Prostate gland (tissue), 2 donors: ENCODE data around the gene MGAT4C.

Experiments
- POLR2A ChIP-seq: fragments of 450-650 bp; IDR thresholded peaks from one replicate; pipeline ENCODE4 v1.6.1; 2016; ENCODE audit warnings: antibody characterized with exemption, mild to moderate bottlenecking
- POLR2AphosphoS5 ChIP-seq: sonication (generic); formaldehyde crosslinking; IDR thresholded peaks from one replicate; pipeline ENCODE4 v1.6.1; 2017; ENCODE audit warnings: antibody characterized with exemption
- TF ChIP-seq, protein P1 (sequence below), 4 experiments: fragments of 200-600 bp in 2 of 4; fragments of 450-650 bp in 2 of 4; sonication (generic) in 2 of 4; IDR thresholded peaks; 1 replicate in 3 of 4; 2 replicates in 1 of 4; pipeline ENCODE4 v1.5.1; 2016 to 2019; ENCODE audit warnings: antibody characterized with exemption in 4 of 4, mild to moderate bottlenecking in 2 of 4, moderate library complexity in 2 of 4

- TF ChIP-seq, protein P1, sequence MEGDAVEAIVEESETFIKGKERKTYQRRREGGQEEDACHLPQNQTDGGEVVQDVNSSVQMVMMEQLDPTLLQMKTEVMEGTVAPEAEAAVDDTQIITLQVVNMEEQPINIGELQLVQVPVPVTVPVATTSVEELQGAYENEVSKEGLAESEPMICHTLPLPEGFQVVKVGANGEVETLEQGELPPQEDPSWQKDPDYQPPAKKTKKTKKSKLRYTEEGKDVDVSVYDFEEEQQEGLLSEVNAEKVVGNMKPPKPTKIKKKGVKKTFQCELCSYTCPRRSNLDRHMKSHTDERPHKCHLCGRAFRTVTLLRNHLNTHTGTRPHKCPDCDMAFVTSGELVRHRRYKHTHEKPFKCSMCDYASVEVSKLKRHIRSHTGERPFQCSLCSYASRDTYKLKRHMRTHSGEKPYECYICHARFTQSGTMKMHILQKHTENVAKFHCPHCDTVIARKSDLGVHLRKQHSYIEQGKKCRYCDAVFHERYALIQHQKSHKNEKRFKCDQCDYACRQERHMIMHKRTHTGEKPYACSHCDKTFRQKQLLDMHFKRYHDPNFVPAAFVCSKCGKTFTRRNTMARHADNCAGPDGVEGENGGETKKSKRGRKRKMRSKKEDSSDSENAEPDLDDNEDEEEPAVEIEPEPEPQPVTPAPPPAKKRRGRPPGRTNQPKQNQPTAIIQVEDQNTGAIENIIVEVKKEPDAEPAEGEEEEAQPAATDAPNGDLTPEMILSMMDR (IDR thresholded peaks at IDR 0.05): no peak
- no peak for TF ChIP-seq POLR2AphosphoS5
- TF ChIP-seq POLR2A: no peak
Observed at GRCh38 chr12:86122846-86123468, 133.2 kb downstream of the MGAT4C start.
